ENCODE measurements around the gene AURKA. TPM values are rescaled to one million over a fixed set of nuclear protein-coding genes. Genes with fewer than 3 reads are reported as not detected.

The AURKA gene
- total and polyA plus RNA-seq, 2 experiments from 2014 or later = 75.8 to 82.0 TPM

DNA sequence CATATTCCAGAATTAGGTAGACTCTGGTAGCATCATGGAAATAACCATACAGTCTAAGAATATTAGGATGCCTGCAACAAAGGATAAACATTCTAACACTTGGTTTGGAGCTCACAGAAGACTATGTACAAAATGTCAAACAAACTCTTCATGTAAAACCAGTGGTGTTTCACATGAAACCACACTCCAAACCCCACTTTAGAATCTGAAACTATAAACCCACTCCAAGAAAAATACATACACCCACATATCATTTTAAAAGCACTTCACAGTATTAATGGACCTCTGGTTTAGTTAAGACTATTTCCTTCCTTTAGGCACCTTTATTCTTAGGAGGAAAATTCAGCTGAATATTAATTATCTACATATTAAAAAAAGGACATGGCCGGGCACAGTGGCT, 10.5 kb downstream of the AURKA start:
- Mint-ChIP-seq H3K4me3 (no peak overlapping the region), H3K4me1 (peaks cover 2% of the 10 kb centered on the region; the same call in 2 of the 3 replicates), H3K9me3 (no peaks in the 10 kb centered on the region), H3K27ac (no peak overlapping the region), H3K27me3 (ENCODE audit: insufficient read depth, low read depth, poor library complexity) (peaks cover 5% of the 10 kb centered on the region), H3K36me3 (ENCODE audit: low read depth) (peaks cover 89% of the 10 kb centered on the region)
- no peak overlapping the region for H3K4me3 ChIP-seq
- no peaks in the 10 kb centered on the region for H3K9me2 ChIP-seq (ENCODE audit: insufficient read depth)
- no peak overlapping the region for H2AFZ ChIP-seq
- DNase-seq (ENCODE audit: low spot score) (no peak), ATAC-seq (no peak)
- H3K27ac ChIP-seq (ENCODE audit: low read depth) = no peak overlapping the region
- H4K20me1 ChIP-seq (replicated peaks; ENCODE audit: insufficient read depth) = peaks cover 36% of the 10 kb centered on the region
- no peaks in the 10 kb centered on the region for H3F3A ChIP-seq (replicated peaks; ENCODE audit: low read depth)
- no peak overlapping the region for H3K4me2 ChIP-seq
- H3K4me1 ChIP-seq (ENCODE audit: insufficient read depth) = no peaks in the 10 kb centered on the region
- peaks cover 78% of the 10 kb centered on the region for H3K36me3 ChIP-seq (ENCODE audit: insufficient read depth)
- TF ChIP-seq CREB1 (CRISPR knock-in tag; IDR thresholded peaks at IDR 0.05; ENCODE audit: low read depth) (no peak), JUNB (IDR thresholded peaks at IDR 0.05; ENCODE audit: unreplicated experiment) (no peak), NANOG (IDR thresholded peaks at IDR 0.05; ENCODE audit: borderline replicate concordance) (no peak)
- H3K27me3 ChIP-seq (ENCODE audit: insufficient read depth) = no peaks in the 10 kb centered on the region
- H3K79me2 ChIP-seq (replicated peaks; ENCODE audit: insufficient read depth) = peaks cover 99% of the 10 kb centered on the region

DNA sequence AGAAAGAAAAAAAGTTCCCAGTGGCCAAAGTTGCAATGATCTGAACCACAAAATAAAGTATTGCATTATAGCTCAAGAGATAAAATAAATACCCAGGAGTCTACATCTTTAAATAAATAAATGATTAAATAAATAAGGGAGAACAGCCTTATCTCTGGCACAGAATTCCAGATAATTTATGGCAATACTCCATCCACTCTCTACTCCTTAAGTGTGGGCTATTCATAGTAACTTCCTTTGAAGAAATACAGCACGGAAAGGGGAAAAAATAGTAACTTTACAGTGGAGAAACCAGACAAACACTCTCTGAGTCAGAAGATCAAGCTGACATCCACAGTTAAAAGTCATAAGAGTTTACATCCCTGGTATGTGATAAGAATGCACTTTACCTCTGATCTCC, 11.6 kb downstream of the AURKA start:
- Histone ChIP-seq H3K4me2 (no peak overlapping the region), H3K9me2 (ENCODE audit: insufficient read depth) (no peaks in the 10 kb centered on the region), H3K27ac (ENCODE audit: low read depth) (no peak overlapping the region), H2AFZ (no peak overlapping the region), H3K36me3 (ENCODE audit: insufficient read depth) (peaks cover 78% of the 10 kb centered on the region), H3F3A (replicated peaks; ENCODE audit: low read depth) (no peaks in the 10 kb centered on the region), H3K27me3 (ENCODE audit: insufficient read depth) (no peaks in the 10 kb centered on the region), H4K20me1 (replicated peaks; ENCODE audit: insufficient read depth) (peaks cover 41% of the 10 kb centered on the region), H3K4me3 (no peak overlapping the region), H3K79me2 (replicated peaks; ENCODE audit: insufficient read depth) (peaks cover 99% of the 10 kb centered on the region), H3K4me1 (ENCODE audit: insufficient read depth) (no peaks in the 10 kb centered on the region)
- H3K27ac Mint-ChIP-seq = no peak overlapping the region
- ATAC-seq = no peak
- H3K4me3 Mint-ChIP-seq = no peak overlapping the region
- H3K27me3 Mint-ChIP-seq (ENCODE audit: insufficient read depth, low read depth, poor library complexity) = peaks cover 5% of the 10 kb centered on the region
- DNase-seq (ENCODE audit: low spot score) = no peak
- H3K4me1 Mint-ChIP-seq = peaks cover 2% of the 10 kb centered on the region; the same call in 2 of the 3 replicates
- H3K9me3 Mint-ChIP-seq = no peaks in the 10 kb centered on the region
- peaks cover 89% of the 10 kb centered on the region for H3K36me3 Mint-ChIP-seq (ENCODE audit: low read depth)
- TF ChIP-seq, protein P1, sequence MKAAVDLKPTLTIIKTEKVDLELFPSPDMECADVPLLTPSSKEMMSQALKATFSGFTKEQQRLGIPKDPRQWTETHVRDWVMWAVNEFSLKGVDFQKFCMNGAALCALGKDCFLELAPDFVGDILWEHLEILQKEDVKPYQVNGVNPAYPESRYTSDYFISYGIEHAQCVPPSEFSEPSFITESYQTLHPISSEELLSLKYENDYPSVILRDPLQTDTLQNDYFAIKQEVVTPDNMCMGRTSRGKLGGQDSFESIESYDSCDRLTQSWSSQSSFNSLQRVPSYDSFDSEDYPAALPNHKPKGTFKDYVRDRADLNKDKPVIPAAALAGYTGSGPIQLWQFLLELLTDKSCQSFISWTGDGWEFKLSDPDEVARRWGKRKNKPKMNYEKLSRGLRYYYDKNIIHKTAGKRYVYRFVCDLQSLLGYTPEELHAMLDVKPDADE (IDR thresholded peaks at IDR 0.05) = no peak
- TF ChIP-seq, protein P2, sequence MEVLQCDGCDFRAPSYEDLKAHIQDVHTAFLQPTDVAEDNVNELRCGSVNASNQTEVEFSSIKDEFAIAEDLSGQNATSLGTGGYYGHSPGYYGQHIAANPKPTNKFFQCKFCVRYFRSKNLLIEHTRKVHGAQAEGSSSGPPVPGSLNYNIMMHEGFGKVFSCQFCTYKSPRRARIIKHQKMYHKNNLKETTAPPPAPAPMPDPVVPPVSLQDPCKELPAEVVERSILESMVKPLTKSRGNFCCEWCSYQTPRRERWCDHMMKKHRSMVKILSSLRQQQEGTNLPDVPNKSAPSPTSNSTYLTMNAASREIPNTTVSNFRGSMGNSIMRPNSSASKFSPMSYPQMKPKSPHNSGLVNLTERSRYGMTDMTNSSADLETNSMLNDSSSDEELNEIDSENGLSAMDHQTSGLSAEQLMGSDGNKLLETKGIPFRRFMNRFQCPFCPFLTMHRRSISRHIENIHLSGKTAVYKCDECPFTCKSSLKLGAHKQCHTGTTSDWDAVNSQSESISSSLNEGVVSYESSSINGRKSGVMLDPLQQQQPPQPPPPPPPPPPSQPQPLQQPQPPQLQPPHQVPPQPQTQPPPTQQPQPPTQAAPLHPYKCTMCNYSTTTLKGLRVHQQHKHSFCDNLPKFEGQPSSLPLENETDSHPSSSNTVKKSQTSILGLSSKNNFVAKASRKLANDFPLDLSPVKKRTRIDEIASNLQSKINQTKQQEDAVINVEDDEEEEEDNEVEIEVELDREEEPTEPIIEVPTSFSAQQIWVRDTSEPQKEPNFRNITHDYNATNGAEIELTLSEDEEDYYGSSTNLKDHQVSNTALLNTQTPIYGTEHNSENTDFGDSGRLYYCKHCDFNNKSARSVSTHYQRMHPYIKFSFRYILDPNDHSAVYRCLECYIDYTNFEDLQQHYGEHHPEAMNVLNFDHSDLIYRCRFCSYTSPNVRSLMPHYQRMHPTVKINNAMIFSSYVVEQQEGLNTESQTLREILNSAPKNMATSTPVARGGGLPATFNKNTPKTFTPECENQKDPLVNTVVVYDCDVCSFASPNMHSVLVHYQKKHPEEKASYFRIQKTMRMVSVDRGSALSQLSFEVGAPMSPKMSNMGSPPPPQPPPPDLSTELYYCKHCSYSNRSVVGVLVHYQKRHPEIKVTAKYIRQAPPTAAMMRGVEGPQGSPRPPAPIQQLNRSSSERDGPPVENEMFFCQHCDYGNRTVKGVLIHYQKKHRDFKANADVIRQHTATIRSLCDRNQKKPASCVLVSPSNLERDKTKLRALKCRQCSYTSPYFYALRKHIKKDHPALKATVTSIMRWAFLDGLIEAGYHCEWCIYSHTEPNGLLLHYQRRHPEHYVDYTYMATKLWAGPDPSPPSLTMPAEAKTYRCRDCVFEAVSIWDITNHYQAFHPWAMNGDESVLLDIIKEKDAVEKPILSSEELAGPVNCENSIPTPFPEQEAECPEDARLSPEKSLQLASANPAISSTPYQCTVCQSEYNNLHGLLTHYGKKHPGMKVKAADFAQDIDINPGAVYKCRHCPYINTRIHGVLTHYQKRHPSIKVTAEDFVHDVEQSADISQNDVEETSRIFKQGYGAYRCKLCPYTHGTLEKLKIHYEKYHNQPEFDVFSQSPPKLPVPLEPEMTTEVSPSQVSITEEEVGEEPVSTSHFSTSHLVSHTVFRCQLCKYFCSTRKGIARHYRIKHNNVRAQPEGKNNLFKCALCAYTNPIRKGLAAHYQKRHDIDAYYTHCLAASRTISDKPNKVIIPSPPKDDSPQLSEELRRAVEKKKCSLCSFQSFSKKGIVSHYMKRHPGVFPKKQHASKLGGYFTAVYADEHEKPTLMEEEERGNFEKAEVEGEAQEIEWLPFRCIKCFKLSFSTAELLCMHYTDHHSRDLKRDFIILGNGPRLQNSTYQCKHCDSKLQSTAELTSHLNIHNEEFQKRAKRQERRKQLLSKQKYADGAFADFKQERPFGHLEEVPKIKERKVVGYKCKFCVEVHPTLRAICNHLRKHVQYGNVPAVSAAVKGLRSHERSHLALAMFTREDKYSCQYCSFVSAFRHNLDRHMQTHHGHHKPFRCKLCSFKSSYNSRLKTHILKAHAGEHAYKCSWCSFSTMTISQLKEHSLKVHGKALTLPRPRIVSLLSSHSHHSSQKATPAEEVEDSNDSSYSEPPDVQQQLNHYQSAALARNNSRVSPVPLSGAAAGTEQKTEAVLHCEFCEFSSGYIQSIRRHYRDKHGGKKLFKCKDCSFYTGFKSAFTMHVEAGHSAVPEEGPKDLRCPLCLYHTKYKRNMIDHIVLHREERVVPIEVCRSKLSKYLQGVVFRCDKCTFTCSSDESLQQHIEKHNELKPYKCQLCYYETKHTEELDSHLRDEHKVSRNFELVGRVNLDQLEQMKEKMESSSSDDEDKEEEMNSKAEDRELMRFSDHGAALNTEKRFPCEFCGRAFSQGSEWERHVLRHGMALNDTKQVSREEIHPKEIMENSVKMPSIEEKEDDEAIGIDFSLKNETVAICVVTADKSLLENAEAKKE (CRISPR knock-in tag; IDR thresholded peaks at IDR 0.05) = no peak
- TF ChIP-seq ZNF331 (CRISPR knock-in tag; IDR thresholded peaks at IDR 0.05; ENCODE audit: low read depth) (no peak), JUNB (IDR thresholded peaks at IDR 0.05; ENCODE audit: unreplicated experiment) (no peak), ZNF114 (CRISPR knock-in tag; IDR thresholded peaks at IDR 0.05) (no peak), STAT1 (IDR thresholded peaks at IDR 0.05; ENCODE audit: unreplicated experiment) (no peak), NANOG (IDR thresholded peaks at IDR 0.05; ENCODE audit: borderline replicate concordance) (no peak)
- TF ChIP-seq, protein P3, sequence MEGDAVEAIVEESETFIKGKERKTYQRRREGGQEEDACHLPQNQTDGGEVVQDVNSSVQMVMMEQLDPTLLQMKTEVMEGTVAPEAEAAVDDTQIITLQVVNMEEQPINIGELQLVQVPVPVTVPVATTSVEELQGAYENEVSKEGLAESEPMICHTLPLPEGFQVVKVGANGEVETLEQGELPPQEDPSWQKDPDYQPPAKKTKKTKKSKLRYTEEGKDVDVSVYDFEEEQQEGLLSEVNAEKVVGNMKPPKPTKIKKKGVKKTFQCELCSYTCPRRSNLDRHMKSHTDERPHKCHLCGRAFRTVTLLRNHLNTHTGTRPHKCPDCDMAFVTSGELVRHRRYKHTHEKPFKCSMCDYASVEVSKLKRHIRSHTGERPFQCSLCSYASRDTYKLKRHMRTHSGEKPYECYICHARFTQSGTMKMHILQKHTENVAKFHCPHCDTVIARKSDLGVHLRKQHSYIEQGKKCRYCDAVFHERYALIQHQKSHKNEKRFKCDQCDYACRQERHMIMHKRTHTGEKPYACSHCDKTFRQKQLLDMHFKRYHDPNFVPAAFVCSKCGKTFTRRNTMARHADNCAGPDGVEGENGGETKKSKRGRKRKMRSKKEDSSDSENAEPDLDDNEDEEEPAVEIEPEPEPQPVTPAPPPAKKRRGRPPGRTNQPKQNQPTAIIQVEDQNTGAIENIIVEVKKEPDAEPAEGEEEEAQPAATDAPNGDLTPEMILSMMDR (conservative IDR thresholded peaks at IDR 0.05; ENCODE audit: low read depth in 2 of 2) = no peak
- TF ChIP-seq, protein P4, sequence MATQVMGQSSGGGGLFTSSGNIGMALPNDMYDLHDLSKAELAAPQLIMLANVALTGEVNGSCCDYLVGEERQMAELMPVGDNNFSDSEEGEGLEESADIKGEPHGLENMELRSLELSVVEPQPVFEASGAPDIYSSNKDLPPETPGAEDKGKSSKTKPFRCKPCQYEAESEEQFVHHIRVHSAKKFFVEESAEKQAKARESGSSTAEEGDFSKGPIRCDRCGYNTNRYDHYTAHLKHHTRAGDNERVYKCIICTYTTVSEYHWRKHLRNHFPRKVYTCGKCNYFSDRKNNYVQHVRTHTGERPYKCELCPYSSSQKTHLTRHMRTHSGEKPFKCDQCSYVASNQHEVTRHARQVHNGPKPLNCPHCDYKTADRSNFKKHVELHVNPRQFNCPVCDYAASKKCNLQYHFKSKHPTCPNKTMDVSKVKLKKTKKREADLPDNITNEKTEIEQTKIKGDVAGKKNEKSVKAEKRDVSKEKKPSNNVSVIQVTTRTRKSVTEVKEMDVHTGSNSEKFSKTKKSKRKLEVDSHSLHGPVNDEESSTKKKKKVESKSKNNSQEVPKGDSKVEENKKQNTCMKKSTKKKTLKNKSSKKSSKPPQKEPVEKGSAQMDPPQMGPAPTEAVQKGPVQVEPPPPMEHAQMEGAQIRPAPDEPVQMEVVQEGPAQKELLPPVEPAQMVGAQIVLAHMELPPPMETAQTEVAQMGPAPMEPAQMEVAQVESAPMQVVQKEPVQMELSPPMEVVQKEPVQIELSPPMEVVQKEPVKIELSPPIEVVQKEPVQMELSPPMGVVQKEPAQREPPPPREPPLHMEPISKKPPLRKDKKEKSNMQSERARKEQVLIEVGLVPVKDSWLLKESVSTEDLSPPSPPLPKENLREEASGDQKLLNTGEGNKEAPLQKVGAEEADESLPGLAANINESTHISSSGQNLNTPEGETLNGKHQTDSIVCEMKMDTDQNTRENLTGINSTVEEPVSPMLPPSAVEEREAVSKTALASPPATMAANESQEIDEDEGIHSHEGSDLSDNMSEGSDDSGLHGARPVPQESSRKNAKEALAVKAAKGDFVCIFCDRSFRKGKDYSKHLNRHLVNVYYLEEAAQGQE (IDR thresholded peaks at IDR 0.05; ENCODE audit: unreplicated experiment) = no peak
